Common myeloid progenitor, CD34-positive (primary cell): ENCODE measurements around the gene ENAM.
"Not testable (repeated sequence)": the region's sequence is repeated elsewhere in the genome, so short reads cannot be mapped to it uniquely, and the experiment has no call there.

Source experiments
- CTCF ChIA-PET: fragments of 350-600 bp; sonication (Branson Sonifier 250); formaldehyde crosslinking; loops from one replicate; lab custom pipeline; 2021; ENCODE audit warnings: antibody characterized with exemption; lab: Charles Lee
- POLR2A ChIA-PET: fragments of 350-600 bp; sonication (Branson Sonifier 250); formaldehyde crosslinking; loops from one replicate; lab custom pipeline; 2021; ENCODE audit warnings: antibody characterized with exemption; lab: Charles Lee
- DNase-seq, 3 donors: peaks; one replicate each; pipeline versions ENCODE4 v3.0.0 to v3.0.0-alpha.2; 2013
- H3K27ac ChIP-seq, 2 experiments: 1 replicate in 1 of 2; 2 replicates in 1 of 2; pipeline ENCODE4 v1.7.0; 2013; ENCODE audit warnings: inconsistent platforms in 2 of 2, low read length in 2 of 2, mild to moderate bottlenecking in 2 of 2, low read depth in 1 of 2, moderate library complexity in 1 of 2; ENCODE audit not compliant: severe bottlenecking in 2 of 2, insufficient read depth in 1 of 2, poor library complexity in 1 of 2
- H3K27me3 ChIP-seq, 5 experiments: replicated peaks in 2 of 5; 1 replicate in 3 of 5; 2 replicates in 2 of 5; pipeline versions ENCODE4 v1.6.1 to v1.7.0; 2013; ENCODE audit warnings: low read length in 4 of 5, mild to moderate bottlenecking in 2 of 5, moderate library complexity in 2 of 5, inconsistent platforms in 1 of 5; ENCODE audit not compliant: insufficient read depth in 5 of 5, control insufficient read depth in 4 of 5
- H3K36me3 ChIP-seq, 4 experiments: 1 replicate in 2 of 4; 2 replicates in 2 of 4; pipeline versions ENCODE4 v1.6.1 to v1.7.0; 2013; ENCODE audit warnings: low read length in 3 of 4, control low read depth in 1 of 4, mild to moderate bottlenecking in 1 of 4; ENCODE audit not compliant: control insufficient read depth in 4 of 4, insufficient read depth in 4 of 4
- H3K4me1 ChIP-seq, 4 experiments: 1 replicate in 3 of 4; 2 replicates in 1 of 4; pipeline versions ENCODE4 v1.6.1 to v1.7.1; 2013; ENCODE audit warnings: low read length in 3 of 4, mild to moderate bottlenecking in 3 of 4, control low read depth in 1 of 4, inconsistent platforms in 1 of 4, moderate library complexity in 1 of 4; ENCODE audit not compliant: control insufficient read depth in 4 of 4, insufficient read depth in 4 of 4; ENCODE audit errors: control extremely low read depth in 1 of 4
- H3K4me3 ChIP-seq, 7 experiments: 1 replicate in 4 of 7; 2 replicates in 3 of 7; pipeline versions ENCODE4 v1.5.1 to v1.7.0; 2013; ENCODE audit warnings: mild to moderate bottlenecking in 7 of 7, low read length in 6 of 7, moderate library complexity in 6 of 7, inconsistent platforms in 2 of 7, low read depth in 2 of 7, control low read depth in 1 of 7; ENCODE audit not compliant: insufficient read depth in 4 of 7, control insufficient read depth in 1 of 7; ENCODE audit errors: extremely low read depth in 1 of 7
- H3K9me3 ChIP-seq, 5 experiments: 1 replicate in 4 of 5; 2 replicates in 1 of 5; pipeline versions ENCODE4 v1.6.1 to v1.7.1; 2013; ENCODE audit warnings: low read length in 4 of 5, mild to moderate bottlenecking in 2 of 5, inconsistent platforms in 1 of 5, low read depth in 1 of 5, moderate library complexity in 1 of 5; ENCODE audit not compliant: control insufficient read depth in 4 of 5, insufficient read depth in 2 of 5; ENCODE audit errors: control extremely low read depth in 1 of 5
- WGBS: methylation state at CpG from one replicate; pipeline ENCODE4 v1.1.5; 2013; ENCODE audit not compliant: insufficient coverage; 5-methylcytosine and 5-hydroxymethylcytosine counted together

The ENAM gene

DNA sequence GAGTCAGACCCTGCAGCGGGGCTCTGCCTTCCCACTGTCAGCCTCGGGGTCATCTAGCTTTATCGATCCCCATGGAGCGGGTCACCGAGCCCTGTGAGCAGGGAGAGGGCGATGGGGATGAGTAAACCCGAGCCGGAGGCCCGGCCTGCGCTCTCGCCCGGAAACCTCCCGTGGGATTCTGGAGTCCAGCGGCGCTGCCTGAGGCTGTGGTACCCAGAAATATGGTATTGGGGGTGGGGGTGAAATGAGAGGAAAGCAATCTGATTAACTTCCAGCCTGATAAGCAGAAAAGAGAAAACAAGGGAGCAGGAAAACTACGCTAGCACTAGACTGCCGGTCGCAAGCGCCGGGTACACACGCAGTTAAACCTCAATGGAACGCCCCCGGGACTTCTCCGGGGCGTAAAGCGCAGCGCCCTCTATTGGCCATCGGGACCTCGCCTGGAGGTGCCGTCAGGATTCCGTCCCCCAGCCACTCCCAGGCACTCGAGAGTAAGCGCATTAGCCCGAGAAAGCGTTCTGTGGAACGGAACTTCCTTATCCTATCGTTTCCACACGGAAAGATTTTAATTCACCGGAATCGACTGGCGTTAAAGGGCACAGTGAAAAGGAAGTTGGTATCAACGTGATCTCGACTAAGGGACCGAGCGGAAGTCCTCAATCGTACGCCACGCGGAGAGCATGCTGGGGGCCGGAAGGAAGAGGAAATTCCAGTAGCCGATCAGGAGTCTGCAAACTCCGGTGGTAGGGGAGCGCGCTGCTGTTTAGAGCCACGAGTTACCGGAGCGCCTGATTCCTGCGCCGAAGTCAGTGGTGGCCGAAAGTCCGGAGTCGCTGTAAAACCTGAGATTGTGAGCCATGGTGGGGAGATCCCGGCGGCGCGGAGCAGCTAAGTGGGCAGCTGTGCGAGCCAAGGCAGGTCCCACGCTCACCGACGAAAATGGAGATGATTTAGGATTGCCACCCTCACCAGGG is 59.6 kb downstream of the ENAM start, which contains the start of gene UTP3:
TSS of gene UTP3 (plus strand) at position 712 of the 974 bp plus-strand sequence. CDS start at position 858, 146 bp downstream.
- POLR2A ChIA-PET = interaction anchor here (1.2 kb wide), 1 partner anchor 16 kb away, joined by 6 read pairs; no protein-coding TSS in a partner anchor
- peak within 1 kb of the TSS; percentile 73 to 100 (median 87) for H3K4me3 ChIP-seq

DNA sequence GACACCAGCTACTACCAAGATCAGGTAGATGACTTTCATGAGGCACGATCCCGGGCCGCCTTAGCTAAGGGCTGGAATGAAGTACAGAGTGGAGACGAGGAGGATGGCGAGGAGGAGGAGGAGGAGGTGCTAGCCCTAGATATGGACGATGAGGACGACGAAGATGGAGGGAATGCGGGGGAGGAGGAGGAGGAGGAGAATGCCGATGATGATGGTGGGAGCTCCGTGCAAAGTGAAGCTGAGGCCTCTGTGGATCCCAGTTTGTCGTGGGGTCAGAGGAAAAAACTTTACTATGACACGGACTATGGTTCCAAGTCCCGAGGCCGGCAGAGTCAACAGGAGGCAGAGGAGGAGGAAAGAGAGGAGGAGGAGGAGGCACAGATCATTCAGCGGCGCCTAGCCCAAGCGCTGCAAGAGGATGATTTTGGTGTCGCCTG is 60.3 kb downstream of the ENAM start:
- WGBS = 5% methylated on average over 15 of the region's 19 CpGs
- Histone ChIP-seq H3K4me3 (peak overlapping the region; percentile 73 to 100 (median 87)), H3K4me1 (peaks cover 8 to 35% (median 25%) of the 10 kb centered on the region in 4 experiments), H3K9me3 (no peaks in the 10 kb centered on the region), H3K27ac (peak overlapping the region; percentile 54 to 94), H3K27me3 (no peaks in the 10 kb centered on the region), H3K36me3 (peaks cover 2 to 6% (median 2%) of the 10 kb centered on the region in 4 experiments)
- ChIA-PET CTCF (interaction anchor here (0.6 to 2.3 kb wide), 12 partner anchors 8 to 300 kb away, joined by 3 to 28 read pairs (median 5); no protein-coding TSS in a partner anchor), POLR2A (interaction anchor here (1.2 kb wide), 1 partner anchor 15 kb away, joined by 6 read pairs; no protein-coding TSS in a partner anchor)
- peak in 1 of 3 donors; percentile 23 for DNase-seq

More for the DNA sequence above, 59.6 kb downstream of the ENAM start, which contains the start of gene UTP3:
- Histone ChIP-seq H3K4me1 (peaks cover 8 to 35% (median 25%) of the 10 kb centered on the region in 4 experiments), H3K27me3 (no peaks in the 10 kb centered on the region), H3K27ac (peak within 1 kb of the TSS; percentile 92 to 94), H3K36me3 (peaks cover 2 to 6% (median 2%) of the 10 kb centered on the region in 4 experiments), H3K9me3 (no peaks in the 10 kb centered on the region)
- peak; percentile 97 to 98 (median 98) for DNase-seq
- CTCF ChIA-PET = interaction anchor here (0.6 to 2.3 kb wide), 10 partner anchors 9 to 47 kb away, joined by 3 to 28 read pairs (median 4); no protein-coding TSS in a partner anchor
- WGBS = under 1% methylated on average over 45 of the region's 70 CpGs

DNA sequence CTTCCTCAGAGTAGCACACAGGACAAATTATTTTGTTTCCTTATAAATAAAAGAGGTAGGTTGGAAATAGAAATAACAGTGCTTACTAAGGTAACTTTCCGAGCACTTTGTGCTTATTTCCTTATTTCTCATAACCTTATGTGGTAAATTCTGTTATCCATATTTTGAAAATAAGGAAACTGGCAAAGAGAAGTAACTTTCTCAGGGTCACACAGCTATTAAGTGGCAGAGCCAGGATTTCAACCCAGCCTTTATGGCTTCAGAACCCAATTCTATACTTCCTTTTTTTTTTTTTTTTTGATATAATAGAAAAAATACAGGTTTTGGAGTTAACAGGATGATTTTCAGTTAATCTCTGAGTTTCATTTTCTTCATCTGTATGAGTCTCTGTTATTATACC is 63.1 kb downstream of the ENAM start:
- ChIA-PET CTCF (interaction anchor here (1.5 to 4.3 kb wide), 5 partner anchors 9 to 43 kb away, joined by 3 to 15 read pairs (median 12); no protein-coding TSS in a partner anchor), POLR2A (interaction anchor here (0.6 kb wide), 1 partner anchor 82 kb away, joined by 3 read pairs; no protein-coding TSS in a partner anchor)
- no CpG with 5 or more reads among the region's 1 CpG for WGBS
- Histone ChIP-seq H3K9me3 (no peaks in the 10 kb centered on the region), H3K36me3 (peaks cover 2 to 6% (median 2%) of the 10 kb centered on the region in 4 experiments), H3K27ac (no peak overlapping the region), H3K27me3 (no peaks in the 10 kb centered on the region), H3K4me3 (peak overlapping the region in 1 of 7 experiments; percentile 12), H3K4me1 (peaks cover 8 to 35% (median 25%) of the 10 kb centered on the region in 4 experiments)
- peak in 2 of 3 donors; percentile 31 to 33 for DNase-seq

DNA sequence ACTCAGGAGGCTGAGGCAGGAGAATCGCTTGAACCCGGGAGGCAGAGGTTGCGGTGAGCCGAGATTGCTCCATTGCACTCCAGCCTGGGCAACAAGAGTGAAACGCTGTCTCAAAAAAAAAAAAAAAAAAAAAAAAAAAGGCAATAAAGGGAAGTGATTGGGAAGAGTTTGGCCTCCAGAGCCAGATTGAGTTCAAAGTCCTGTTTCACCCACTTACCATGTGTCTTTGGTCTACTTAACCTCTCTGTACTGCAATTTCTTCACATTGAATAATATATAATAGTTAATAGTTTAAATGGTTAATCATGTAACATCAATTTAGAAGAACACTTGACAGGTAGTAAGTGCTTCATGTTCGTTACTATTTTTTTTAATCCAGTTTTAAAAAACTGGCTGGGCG is 66.1 kb downstream of the ENAM start:
- H3K4me3 ChIP-seq, H3K36me3 ChIP-seq, H3K27me3 ChIP-seq, POLR2A ChIA-PET, H3K27ac ChIP-seq, DNase-seq, H3K9me3 ChIP-seq: not testable (repeated sequence)
- CTCF ChIA-PET = interaction anchor here (0.6 to 4.3 kb wide), 4 partner anchors 10 to 40 kb away, joined by 3 to 12 read pairs (median 8); no protein-coding TSS in a partner anchor
- peaks cover 2 to 19% (median 9%) of the 10 kb centered on the region in 4 experiments for H3K4me1 ChIP-seq
- WGBS = 100% methylated on average over 7 of the region's 7 CpGs
